Fibroblast of villous mesenchyme (primary cell): ENCODE measurements around the gene CEACAM3. TPM values are rescaled to one million over a fixed set of nuclear protein-coding genes. Genes with fewer than 3 reads are reported as not detected.
"Not testable (repeated sequence)": the region's sequence is repeated elsewhere in the genome, so short reads cannot be mapped to it uniquely, and the experiment has no call there.

Experiments used
- DNase-seq: peaks from one replicate; pipeline ENCODE4 v3.0.0-alpha.2; 2010; ENCODE audit warnings: low read depth
- H3K4me3 ChIP-seq: 2 replicates; pipeline ENCODE4 v1.5.1; 2011; ENCODE audit warnings: low read depth, mild to moderate bottlenecking, low read length
- total RNA-seq: library from RNA; depleted of rRNA; stranded (reverse); fragments of >200 nt; gene quantifications from 2 replicates; pipeline ENCODE4 v1.2.3, GENCODE V29; 2012
- TF ChIP-seq, protein P1 (sequence below): IDR thresholded peaks from 2 replicates; pipeline ENCODE4 v1.5.1; 2012; ENCODE audit warnings: low read depth, mild to moderate bottlenecking, low read length; ENCODE audit not compliant: insufficient read depth

CEACAM3 gene
- total RNA-seq, 1 donor, result not detected

DNA sequence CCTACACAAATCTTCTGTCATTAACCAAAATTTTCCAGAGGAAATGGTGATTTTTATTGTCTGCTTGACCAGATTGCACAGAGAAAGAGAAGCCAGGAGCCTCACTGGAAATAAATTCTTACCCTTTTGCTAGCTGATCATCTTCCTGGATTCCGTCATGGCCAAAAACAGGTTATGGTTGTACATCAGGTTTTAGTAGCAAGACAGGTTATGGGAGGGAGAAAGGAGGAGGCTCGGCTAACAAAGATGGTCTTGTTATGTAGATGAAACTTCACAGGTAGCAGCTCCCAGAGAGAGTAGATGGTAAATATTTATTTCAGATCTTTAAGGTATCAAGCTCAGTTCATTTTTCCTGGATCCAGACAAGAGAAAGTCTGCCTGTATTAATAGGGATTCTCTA lies 19.7 kb upstream of the CEACAM3 start:
- no peak for DNase-seq
- no peak overlapping the region for H3K4me3 ChIP-seq
- TF ChIP-seq, protein P1, sequence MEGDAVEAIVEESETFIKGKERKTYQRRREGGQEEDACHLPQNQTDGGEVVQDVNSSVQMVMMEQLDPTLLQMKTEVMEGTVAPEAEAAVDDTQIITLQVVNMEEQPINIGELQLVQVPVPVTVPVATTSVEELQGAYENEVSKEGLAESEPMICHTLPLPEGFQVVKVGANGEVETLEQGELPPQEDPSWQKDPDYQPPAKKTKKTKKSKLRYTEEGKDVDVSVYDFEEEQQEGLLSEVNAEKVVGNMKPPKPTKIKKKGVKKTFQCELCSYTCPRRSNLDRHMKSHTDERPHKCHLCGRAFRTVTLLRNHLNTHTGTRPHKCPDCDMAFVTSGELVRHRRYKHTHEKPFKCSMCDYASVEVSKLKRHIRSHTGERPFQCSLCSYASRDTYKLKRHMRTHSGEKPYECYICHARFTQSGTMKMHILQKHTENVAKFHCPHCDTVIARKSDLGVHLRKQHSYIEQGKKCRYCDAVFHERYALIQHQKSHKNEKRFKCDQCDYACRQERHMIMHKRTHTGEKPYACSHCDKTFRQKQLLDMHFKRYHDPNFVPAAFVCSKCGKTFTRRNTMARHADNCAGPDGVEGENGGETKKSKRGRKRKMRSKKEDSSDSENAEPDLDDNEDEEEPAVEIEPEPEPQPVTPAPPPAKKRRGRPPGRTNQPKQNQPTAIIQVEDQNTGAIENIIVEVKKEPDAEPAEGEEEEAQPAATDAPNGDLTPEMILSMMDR, result no peak

DNA sequence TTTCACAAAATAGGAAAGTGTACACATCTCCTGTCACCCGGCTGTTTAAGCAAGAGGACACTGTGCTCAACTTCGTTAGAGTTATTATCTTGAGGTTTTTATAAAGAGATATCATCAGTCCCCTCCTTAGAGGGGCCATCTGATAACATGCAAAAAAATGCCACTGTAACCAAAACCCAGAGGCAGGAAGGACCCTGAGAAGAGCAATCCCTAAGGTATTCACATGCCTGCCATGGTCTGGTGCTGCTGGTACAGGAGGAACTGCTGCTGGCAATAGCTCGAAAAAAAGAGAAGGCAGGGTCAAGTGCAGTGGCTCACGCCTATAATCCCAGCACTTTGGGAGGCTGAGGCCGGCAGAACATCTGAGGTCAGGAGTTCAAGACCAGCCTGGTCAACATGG lies 12.8 kb upstream of the CEACAM3 start:
- TF ChIP-seq, protein P1, result no peak
- DNase-seq, result no peak
- H3K4me3 ChIP-seq, result no peak overlapping the region

- H3K4me3 ChIP-seq, result no peak overlapping the region
- DNase-seq, result no peak
- TF ChIP-seq, protein P1, result no peak
Observed at GRCh38 chr19:41784312-41784711, 12.1 kb upstream of the CEACAM3 start.

- no peak for DNase-seq
- no peak overlapping the region for H3K4me3 ChIP-seq
- TF ChIP-seq, protein P1, result no peak
Observed at GRCh38 chr19:41784743-41785142, 11.6 kb upstream of the CEACAM3 start.

DNA sequence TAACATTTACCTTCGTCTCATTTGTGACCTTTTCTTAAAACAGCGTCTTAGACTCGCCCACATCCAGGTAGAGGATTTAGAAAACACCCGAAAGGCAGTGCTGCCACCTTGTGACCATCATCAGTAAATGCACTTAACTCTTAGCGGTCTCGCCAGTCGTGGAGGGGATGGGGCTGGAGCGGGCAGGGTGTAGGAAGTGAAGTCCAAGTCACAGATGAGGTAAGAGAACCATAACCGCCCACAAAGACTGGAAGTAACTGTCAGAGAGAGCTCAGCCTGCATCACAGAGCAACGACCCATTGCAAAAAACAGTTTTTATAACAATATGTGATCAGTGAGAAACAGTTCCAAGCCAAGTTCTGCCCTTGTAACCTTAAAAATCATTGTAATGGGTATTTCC lies 10.7 kb upstream of the CEACAM3 start:
- TF ChIP-seq, protein P1, result peak; percentile 83
- DNase-seq, result peak; percentile 68

DNA sequence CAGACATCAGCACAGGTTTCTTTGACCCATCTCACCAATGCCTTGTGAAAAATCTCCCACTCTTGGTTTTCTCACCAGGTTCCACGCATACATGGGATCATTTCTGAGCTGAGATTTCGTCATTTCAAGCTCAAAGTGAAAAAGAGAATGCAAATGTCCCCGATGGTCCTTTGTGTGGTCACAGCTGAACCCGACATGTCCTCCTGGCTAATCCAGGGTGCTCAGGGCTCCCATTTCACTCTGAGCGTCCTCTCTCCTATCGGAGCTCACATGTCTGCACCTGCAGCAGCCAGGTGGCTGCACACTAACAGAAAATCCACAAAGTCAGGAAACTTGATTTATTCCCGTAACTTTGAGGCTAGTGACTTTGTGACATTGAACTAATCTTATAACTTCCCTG lies 9.3 kb upstream of the CEACAM3 start:
- H3K4me3 ChIP-seq, result no peak overlapping the region
- TF ChIP-seq, protein P1, result no peak
- DNase-seq, result no peak

More for the DNA sequence above, 10.7 kb upstream of the CEACAM3 start:
- H3K4me3 ChIP-seq, result no peak overlapping the region

- DNase-seq, H3K4me3 ChIP-seq: not testable (repeated sequence)
Observed at GRCh38 chr19:41788518-41788917, 7.9 kb upstream of the CEACAM3 start.

DNA sequence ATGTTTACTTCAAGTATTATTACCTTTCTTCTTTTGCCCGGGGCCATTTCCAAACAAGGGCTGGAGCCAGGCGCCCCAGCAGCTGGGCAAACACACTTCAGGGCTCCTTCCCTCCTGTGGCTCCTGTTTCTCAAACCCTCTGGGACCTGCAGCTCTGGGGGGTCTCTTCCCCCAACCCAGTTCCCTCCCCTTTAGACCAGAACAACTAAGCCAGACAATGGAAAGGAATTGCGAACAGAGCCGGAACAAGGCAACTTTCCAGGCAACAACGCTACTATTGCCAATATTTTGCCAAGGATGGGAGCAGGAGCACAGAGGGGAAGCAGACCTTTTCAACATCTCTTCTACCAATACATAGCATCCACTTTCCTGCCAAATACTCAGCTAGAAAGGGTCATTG lies 7.3 kb upstream of the CEACAM3 start:
- DNase-seq, H3K4me3 ChIP-seq: not testable (repeated sequence)
